ENCODE measurements around the gene ZBTB37. TPM values are rescaled to one million over a fixed set of nuclear protein-coding genes. Genes with fewer than 3 reads are reported as not detected.
A peak's percentile ranks its signal among the peaks of the same experiment; 100 is the strongest.
"Not testable (repeated sequence)": the region's sequence is repeated elsewhere in the genome, so short reads cannot be mapped to it uniquely, and the experiment has no call there.

Gene ZBTB37
- polyA plus RNA-seq, 1 donor = 4.1 TPM

DNA sequence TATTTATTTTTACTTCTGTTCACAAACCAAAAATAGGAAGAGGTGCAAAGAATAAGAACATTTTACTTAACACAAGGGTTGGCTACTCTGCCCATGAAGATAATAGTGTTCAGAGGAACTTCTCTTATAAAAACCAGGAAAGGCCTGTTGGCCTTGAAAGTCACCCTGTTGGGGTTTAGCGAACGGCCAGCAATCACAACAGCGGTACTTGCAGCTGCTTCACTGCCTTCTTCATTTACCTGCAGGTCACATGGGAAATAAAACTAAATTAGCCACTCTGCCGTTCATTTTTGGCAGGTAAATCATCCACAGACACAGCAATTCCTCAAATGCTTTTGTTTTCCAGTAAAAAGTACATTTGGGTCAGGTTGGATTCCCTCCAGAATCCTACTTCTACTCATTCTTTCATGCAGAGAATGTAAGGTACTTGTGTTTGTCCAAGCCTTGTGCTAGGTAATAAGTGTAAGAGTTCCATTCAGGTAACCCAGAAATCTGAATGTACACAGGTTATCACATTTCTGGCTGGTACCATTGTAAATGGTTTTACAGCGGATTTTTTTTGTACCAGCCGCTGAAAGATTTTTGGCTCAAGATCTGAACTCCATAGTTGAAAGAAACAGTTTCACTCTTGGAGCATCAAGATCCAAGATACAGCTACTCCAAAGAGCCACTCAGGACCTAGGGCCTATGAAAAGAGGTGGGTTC lies 35.8 kb downstream of the ZBTB37 start:
- Histone ChIP-seq H3K27me3 (ENCODE audit: control insufficient read depth, insufficient read depth, low read length) (no peaks in the 10 kb centered on the region), H3K4me3 (ENCODE audit: low read length) (no peak overlapping the region), H3K27ac (ENCODE audit: low read length) (no peak overlapping the region), H3K9me3 (ENCODE audit: control insufficient read depth, low read depth, low read length) (no peaks in the 10 kb centered on the region), H3K36me3 (ENCODE audit: control insufficient read depth, insufficient read depth, low read length) (no peaks in the 10 kb centered on the region), H3K4me1 (ENCODE audit: control insufficient read depth, insufficient read depth, low read length) (no peaks in the 10 kb centered on the region)
- 90% methylated on average over 2 of the region's 6 CpGs for WGBS (ENCODE audit: insufficient coverage, low lambda C conversion rate)
- no peak for DNase-seq

DNA sequence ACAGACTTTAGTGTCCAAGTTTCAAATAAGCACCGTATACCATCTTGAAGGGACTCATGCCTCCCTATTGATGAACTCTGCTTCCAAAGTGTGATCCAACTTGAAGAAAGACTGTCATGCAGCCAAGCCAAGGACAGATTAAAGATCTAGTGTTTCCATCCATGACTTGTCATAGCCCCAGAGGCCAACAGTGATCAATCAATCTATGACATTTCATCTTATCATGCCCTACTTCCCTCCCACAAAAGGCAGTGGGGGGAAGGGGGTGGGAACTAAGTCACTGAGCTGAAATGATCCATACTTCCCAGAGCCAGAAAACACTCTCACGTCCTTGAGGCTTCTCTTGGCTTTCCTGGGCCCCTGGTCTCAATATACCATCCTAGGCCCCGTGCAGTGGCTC lies 44.9 kb downstream of the ZBTB37 start:
- no peaks in the 10 kb centered on the region for H3K36me3 ChIP-seq (ENCODE audit: control insufficient read depth, insufficient read depth, low read length)
- no peaks in the 10 kb centered on the region for H3K27me3 ChIP-seq (ENCODE audit: control insufficient read depth, insufficient read depth, low read length)
- DNase-seq = no peak
- H3K9me3 ChIP-seq (ENCODE audit: control insufficient read depth, low read depth, low read length) = no peaks in the 10 kb centered on the region
- WGBS (ENCODE audit: insufficient coverage, low lambda C conversion rate) = no CpG with 5 or more reads among the region's 3 CpGs
- no peak overlapping the region for H3K4me3 ChIP-seq (ENCODE audit: low read length)
- peaks cover 17% of the 10 kb centered on the region for H3K4me1 ChIP-seq (ENCODE audit: control insufficient read depth, insufficient read depth, low read length)
- no peak overlapping the region for H3K27ac ChIP-seq (ENCODE audit: low read length)

DNA sequence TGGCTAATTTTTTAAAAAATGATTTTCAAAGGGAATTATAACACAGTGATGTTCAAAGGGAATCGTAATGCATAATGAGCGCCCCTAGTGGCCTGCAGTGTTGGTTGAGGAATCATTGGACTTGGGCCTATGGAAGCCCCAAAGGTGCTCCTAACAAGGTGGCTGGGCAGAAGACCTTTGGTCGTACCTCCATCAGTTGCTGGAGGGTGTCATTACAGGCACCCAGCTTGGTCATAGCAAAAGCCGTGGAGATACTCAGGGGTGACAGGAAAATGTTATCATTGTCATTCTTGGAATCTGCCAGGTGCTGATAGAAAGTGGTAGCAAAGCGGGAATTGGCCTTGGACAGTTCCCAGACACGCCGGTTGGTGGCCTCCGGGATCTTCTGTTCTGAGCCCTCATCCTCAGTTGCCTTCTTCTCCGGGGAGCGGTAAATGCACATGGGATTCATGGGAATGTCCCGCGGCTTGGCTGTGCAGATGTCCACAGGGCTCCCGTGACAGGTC lies 46.2 kb downstream of the ZBTB37 start:
- Histone ChIP-seq H3K9me3 (ENCODE audit: control insufficient read depth, low read depth, low read length) (no peaks in the 10 kb centered on the region), H3K36me3 (ENCODE audit: control insufficient read depth, insufficient read depth, low read length) (no peaks in the 10 kb centered on the region), H3K4me1 (ENCODE audit: control insufficient read depth, insufficient read depth, low read length) (peaks cover 17% of the 10 kb centered on the region), H3K27ac (ENCODE audit: low read length) (no peak overlapping the region), H3K4me3 (ENCODE audit: low read length) (no peak overlapping the region), H3K27me3 (ENCODE audit: control insufficient read depth, insufficient read depth, low read length) (no peaks in the 10 kb centered on the region)
- DNase-seq = peak; percentile 6 to 24
- no CpG with 5 or more reads among the region's 13 CpGs for WGBS (ENCODE audit: insufficient coverage, low lambda C conversion rate)

DNA sequence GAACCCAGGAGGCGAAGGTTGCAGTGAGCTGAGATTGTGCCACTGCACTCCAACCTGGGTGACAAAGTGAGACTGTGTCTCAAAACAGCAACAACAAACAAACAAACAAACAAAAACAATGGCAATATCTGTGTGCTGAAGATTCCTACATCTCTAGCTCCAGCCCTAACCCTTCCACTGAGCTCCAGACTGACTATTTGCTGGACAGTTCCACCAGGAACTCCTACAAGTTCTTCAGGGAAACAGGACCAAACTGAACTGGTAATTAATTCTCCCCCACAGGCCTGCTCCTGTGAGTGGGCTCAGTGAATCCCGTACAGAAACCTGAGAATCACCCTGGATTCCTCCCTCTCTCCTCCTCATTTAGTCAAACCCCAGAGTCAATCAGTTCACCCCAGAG lies 47.4 kb downstream of the ZBTB37 start:
- Histone ChIP-seq H3K4me1 (ENCODE audit: control insufficient read depth, insufficient read depth, low read length) (peaks cover 17% of the 10 kb centered on the region), H3K27me3 (ENCODE audit: control insufficient read depth, insufficient read depth, low read length) (no peaks in the 10 kb centered on the region), H3K9me3 (ENCODE audit: control insufficient read depth, low read depth, low read length) (no peaks in the 10 kb centered on the region), H3K4me3 (ENCODE audit: low read length) (no peak overlapping the region), H3K27ac (ENCODE audit: low read length) (no peak overlapping the region), H3K36me3 (ENCODE audit: control insufficient read depth, insufficient read depth, low read length) (no peaks in the 10 kb centered on the region)
- DNase-seq = no peak
- whole genome bisulfite sequencing (ENCODE audit: insufficient coverage, low lambda C conversion rate) = no CpG with 5 or more reads among the region's 2 CpGs

DNA sequence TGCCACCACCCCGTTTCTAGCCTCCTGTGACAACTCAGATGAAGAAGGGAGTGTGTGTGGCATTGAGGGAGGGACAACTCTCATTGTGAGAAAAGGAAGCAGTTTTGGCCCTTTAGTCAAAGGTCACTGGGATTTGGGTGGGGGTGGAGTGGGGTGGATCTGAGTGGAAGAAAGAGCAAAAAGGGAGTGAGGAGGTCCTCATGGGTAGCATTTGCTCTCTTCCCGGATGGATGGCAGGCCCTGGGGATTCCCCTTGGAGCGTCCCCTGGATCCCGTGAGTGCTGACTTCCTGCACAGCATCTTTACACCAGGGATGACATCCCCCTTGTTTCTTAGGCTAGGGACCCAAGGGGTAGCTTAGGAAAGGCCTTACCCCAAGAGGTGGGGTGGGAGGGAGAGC lies 48.5 kb downstream of the ZBTB37 start:
- WGBS (ENCODE audit: insufficient coverage, low lambda C conversion rate) = no CpG with 5 or more reads among the region's 4 CpGs
- Histone ChIP-seq H3K4me3 (ENCODE audit: low read length) (no peak overlapping the region), H3K27ac (ENCODE audit: low read length) (peak overlapping the region; percentile 13), H3K4me1 (ENCODE audit: control insufficient read depth, insufficient read depth, low read length) (peaks cover 17% of the 10 kb centered on the region), H3K9me3 (ENCODE audit: control insufficient read depth, low read depth, low read length) (no peaks in the 10 kb centered on the region), H3K36me3 (ENCODE audit: control insufficient read depth, insufficient read depth, low read length) (no peaks in the 10 kb centered on the region), H3K27me3 (ENCODE audit: control insufficient read depth, insufficient read depth, low read length) (no peaks in the 10 kb centered on the region)
- DNase-seq = no peak

DNA sequence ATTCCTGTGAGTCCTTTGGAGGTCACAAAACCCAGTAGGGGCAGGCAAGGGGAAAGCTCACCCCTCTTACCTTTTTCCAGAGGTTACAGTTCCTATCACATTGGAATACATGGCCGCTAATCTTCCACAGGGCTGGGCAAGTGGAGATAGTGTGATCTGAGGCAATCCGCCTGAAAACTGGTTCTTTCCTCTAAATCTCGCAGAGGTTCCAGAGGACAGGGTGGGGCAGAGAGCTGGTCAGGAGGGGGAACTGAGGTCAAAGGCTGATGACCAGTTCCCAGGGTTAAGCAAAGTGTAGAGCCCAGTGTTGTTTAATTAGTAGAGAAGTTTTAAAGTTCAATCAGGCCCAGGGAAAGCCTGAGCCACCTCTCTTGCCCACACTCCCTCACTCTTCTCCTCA lies 49.0 kb downstream of the ZBTB37 start, which contains the start of gene SERPINC1:
TSS of gene SERPINC1 (minus strand) at position 179 of the 400 bp plus-strand sequence. CDS start at position 111, 68 bp downstream.
- Histone ChIP-seq H3K4me1 (ENCODE audit: control insufficient read depth, insufficient read depth, low read length) (peaks cover 17% of the 10 kb centered on the region), H3K36me3 (ENCODE audit: control insufficient read depth, insufficient read depth, low read length) (no peaks in the 10 kb centered on the region), H3K27ac (ENCODE audit: low read length) (peak within 1 kb of the TSS; percentile 13), H3K4me3 (ENCODE audit: low read length) (no peak within 1 kb of the TSS), H3K9me3 (ENCODE audit: control insufficient read depth, low read depth, low read length) (no peaks in the 10 kb centered on the region), H3K27me3 (ENCODE audit: control insufficient read depth, insufficient read depth, low read length) (no peaks in the 10 kb centered on the region)
- WGBS (ENCODE audit: insufficient coverage, low lambda C conversion rate) = no CpG with 5 or more reads among the region's 3 CpGs
- peak; percentile 51 to 68 for DNase-seq

DNA sequence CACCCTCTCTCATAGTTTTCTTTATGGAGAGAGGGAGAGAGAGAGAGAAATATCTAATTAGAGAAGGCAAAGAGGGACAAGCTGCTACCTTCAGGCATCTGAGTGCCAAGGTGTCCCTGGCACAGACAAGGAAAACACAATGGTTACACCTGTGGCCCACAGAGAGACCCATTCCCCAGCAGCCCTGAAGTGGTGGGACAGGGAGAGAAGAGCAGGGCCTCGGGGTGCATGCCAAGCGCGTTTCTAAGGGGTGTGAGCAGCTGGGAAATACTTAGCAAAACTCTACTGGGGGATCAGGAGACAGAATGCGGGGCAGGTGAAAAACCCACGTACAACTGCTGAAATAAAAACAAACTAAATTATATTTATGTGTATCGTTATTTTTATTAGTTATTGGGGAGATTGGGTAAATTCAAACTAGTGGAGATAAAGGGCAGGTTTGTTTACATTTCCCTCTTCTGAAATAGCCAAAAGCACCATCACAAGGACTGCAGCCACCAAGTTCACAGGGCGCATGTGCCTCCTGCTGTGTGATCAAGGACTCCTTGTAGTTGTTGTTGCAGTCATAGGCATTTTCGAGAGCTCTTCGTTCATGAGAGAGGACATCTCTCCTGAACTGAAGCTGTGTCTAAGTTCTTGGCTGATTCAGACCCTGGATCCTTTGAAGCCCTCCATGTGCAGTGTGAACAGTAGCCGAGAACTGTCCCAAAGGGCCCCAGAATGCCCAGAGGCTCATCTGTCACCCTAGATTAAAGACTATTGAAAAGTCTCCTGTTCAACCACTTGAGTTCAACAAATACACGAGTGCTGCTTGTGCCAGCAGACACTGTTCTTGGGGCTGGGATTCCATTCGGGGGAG lies 49.7 kb downstream of the ZBTB37 start:
- DNase-seq = no peak
- WGBS (ENCODE audit: insufficient coverage, low lambda C conversion rate) = no CpG with 5 or more reads among the region's 12 CpGs
- Histone ChIP-seq H3K4me1 (ENCODE audit: control insufficient read depth, insufficient read depth, low read length) (peaks cover 17% of the 10 kb centered on the region), H3K27me3 (ENCODE audit: control insufficient read depth, insufficient read depth, low read length) (no peaks in the 10 kb centered on the region), H3K36me3 (ENCODE audit: control insufficient read depth, insufficient read depth, low read length) (no peaks in the 10 kb centered on the region), H3K9me3 (ENCODE audit: control insufficient read depth, low read depth, low read length) (no peaks in the 10 kb centered on the region), H3K27ac (ENCODE audit: low read length) (no peak overlapping the region), H3K4me3 (ENCODE audit: low read length) (no peak overlapping the region)

DNA sequence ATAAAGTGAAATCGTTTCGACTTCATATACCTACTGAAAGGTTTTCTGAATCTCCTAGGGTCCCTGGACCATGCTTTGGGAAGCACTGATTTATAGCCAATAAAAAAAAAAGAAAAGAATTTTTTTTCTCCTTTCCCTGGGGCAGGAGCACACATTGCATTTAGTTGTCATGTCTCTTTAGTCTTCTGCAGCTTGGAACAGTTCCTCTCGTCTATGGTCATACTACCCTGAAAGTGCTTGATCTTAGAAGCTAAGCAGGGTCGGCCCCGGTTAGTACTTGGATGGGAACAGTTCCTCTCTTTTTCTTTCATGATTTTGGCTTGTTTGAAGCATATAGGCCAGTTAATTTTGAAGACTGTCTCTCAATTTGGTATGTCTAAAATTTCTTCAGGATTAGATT lies 52.7 kb downstream of the ZBTB37 start:
- DNase-seq = no peak
- 90% methylated on average over 2 of the region's 5 CpGs for WGBS (ENCODE audit: insufficient coverage, low lambda C conversion rate)
- H3K36me3 ChIP-seq (ENCODE audit: control insufficient read depth, insufficient read depth, low read length) = no peaks in the 10 kb centered on the region

DNA sequence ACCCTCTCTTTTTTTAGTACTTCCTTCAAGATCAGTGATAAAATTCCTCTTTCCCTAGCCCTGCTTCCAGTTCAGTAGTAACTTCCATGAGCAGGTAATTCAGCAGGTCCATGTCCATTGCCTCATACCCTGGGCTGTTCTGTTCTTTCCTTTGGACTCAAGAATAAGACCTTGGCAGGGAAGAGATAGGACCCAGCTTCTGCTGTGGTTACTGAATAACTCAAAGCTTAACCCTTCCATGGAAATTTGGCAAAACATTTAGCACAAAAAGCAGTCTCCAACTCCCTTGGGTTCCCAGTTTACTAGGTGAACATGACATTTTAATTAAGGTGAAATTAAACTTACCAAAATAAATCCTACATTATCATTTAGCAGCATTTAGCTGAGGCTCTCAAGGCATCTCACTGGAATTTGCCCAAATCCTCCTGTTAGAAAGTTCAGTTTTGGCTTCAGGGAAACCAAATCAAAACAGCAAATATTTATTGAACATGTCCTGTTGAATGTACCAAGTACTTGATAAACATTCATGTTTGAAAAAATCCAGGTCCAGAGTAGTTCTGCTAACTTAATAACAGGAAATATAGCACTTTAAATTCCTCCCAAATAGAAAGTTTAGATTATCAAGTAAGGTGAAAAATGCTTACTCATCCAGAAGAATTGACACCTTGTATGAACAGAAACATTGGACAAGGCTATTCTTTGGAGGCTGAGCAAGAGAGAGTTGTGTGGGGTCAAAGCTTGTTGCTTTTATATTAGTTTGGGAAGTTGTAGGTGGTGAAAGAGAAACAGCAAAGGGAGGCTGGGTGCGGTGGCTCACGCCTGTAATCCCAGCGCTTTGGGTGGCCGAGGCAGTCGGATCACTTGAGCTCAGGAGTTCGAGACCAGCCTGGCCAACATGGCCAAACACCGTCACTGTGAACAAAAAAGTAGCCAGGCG lies 57.4 kb downstream of the ZBTB37 start:
- no peak overlapping the region for H3K4me3 ChIP-seq (ENCODE audit: low read length)
- H3K9me3 ChIP-seq (ENCODE audit: control insufficient read depth, low read depth, low read length) = no peaks in the 10 kb centered on the region
- H3K27me3 ChIP-seq (ENCODE audit: control insufficient read depth, insufficient read depth, low read length) = no peaks in the 10 kb centered on the region
- no peaks in the 10 kb centered on the region for H3K36me3 ChIP-seq (ENCODE audit: control insufficient read depth, insufficient read depth, low read length)
- WGBS (ENCODE audit: insufficient coverage, low lambda C conversion rate) = 100% methylated on average over 1 of the region's 8 CpGs
- H3K27ac ChIP-seq (ENCODE audit: low read length) = peak overlapping the region; percentile 52
- H3K4me1 ChIP-seq (ENCODE audit: control insufficient read depth, insufficient read depth, low read length) = peaks cover 16% of the 10 kb centered on the region
- DNase-seq = peak; percentile 73 to 86

More for the DNA sequence above, 52.7 kb downstream of the ZBTB37 start:
- Histone ChIP-seq H3K27me3 (ENCODE audit: control insufficient read depth, insufficient read depth, low read length) (no peaks in the 10 kb centered on the region), H3K27ac (ENCODE audit: low read length) (no peak overlapping the region), H3K4me1 (ENCODE audit: control insufficient read depth, insufficient read depth, low read length) (peaks cover 22% of the 10 kb centered on the region), H3K9me3 (ENCODE audit: control insufficient read depth, low read depth, low read length) (no peaks in the 10 kb centered on the region), H3K4me3 (ENCODE audit: low read length) (no peak overlapping the region)

DNA sequence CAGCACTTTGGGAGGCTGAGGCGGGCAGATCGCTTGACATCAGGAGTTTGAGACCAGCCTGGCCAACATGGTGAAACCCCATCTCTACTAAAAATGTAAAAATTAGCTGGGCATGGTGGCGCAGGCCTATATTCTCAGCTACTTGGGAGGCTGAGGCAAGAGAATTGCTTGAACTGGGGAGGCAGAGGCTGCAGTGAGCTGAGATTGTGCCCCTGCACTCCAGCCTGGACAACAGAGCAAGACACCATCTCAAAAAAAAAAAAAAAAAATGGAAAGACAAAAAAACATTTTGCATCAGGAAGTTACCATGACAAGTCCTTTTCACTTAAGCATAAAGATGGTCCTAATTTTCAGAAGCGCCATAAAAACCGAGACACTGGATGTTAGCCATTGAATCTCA lies 62.4 kb downstream of the ZBTB37 start:
- H3K4me3 ChIP-seq (ENCODE audit: low read length); H3K27me3 ChIP-seq (ENCODE audit: control insufficient read depth, insufficient read depth, low read length); DNase-seq; H3K9me3 ChIP-seq (ENCODE audit: control insufficient read depth, low read depth, low read length); H3K27ac ChIP-seq (ENCODE audit: low read length); H3K36me3 ChIP-seq (ENCODE audit: control insufficient read depth, insufficient read depth, low read length): not testable (repeated sequence)
- H3K4me1 ChIP-seq (ENCODE audit: control insufficient read depth, insufficient read depth, low read length) = peaks cover 13% of the 10 kb centered on the region
- WGBS (ENCODE audit: insufficient coverage, low lambda C conversion rate) = 100% methylated on average over 1 of the region's 5 CpGs
